Caco-2 (cell line): ENCODE measurements around the gene TSPAN18. TPM values are rescaled to one million over a fixed set of nuclear protein-coding genes. Genes with fewer than 3 reads are reported as not detected.

ENCODE experiments used
- BruUV-seq: library from RNA; stranded (reverse); fragments of 400-500 nt; replicated peaks from 2 replicates; lab custom pipeline; 2021; lab: Mats Ljungman, UMichigan
- CTCF ChIA-PET: fragments of 300-600 bp; sonication (Branson Sonifier 250); formaldehyde crosslinking; loops from one replicate; lab custom pipeline; 2022; ENCODE audit warnings: antibody characterized with exemption; lab: Charles Lee
- POLR2A ChIA-PET: fragments of 300-600 bp; sonication (Branson Sonifier 250); formaldehyde crosslinking; loops from one replicate; lab custom pipeline; 2022; ENCODE audit warnings: antibody characterized with exemption; lab: Charles Lee
- DNase-seq, 2 experiments: peaks; one replicate each; pipeline versions ENCODE4 v3.0.0 to v3.0.0-alpha.2; 2020 to 2022
- H3K27me3 ChIP-seq: replicated peaks from 2 replicates; pipeline ENCODE4 v1.6.0; 2011; ENCODE audit warnings: low read length; ENCODE audit not compliant: control insufficient read depth, insufficient read depth
- H3K36me3 ChIP-seq: 2 replicates; pipeline ENCODE4 v1.5.1; 2011; ENCODE audit warnings: low read length; ENCODE audit not compliant: control insufficient read depth, insufficient read depth
- H3K4me1 ChIP-seq: fragments of 250-450 bp; sonication (Bioruptor Pico); 2 replicates; pipeline ENCODE4 v1.5.1; 2020; ENCODE audit warnings: mild to moderate bottlenecking
- H3K4me3 ChIP-seq: 2 replicates; pipeline ENCODE4 v1.5.1; 2011; ENCODE audit warnings: low read depth, mild to moderate bottlenecking, control low read depth, low read length
- H3K9me3 ChIP-seq: fragments of 250-450 bp; sonication (Bioruptor Pico); 2 replicates; pipeline ENCODE4 v1.5.1; 2020; ENCODE audit warnings: mild to moderate bottlenecking, moderate library complexity
- H3K27ac Mint-ChIP-seq: one replicate; pipeline ENCODE4 v1.8.0; 2022; ENCODE audit warnings: mixed read lengths; ENCODE audit not compliant: unreplicated experiment
- H3K27me3 Mint-ChIP-seq: one replicate; pipeline ENCODE4 v1.8.0; 2022; ENCODE audit warnings: mixed read lengths; ENCODE audit not compliant: insufficient read depth, unreplicated experiment
- H3K36me3 Mint-ChIP-seq: one replicate; pipeline ENCODE4 v1.8.0; 2022; ENCODE audit warnings: mild to moderate bottlenecking, mixed read lengths; ENCODE audit not compliant: insufficient read depth, unreplicated experiment
- H3K4me1 Mint-ChIP-seq: one replicate; pipeline ENCODE4 v1.8.0; 2022; ENCODE audit warnings: low read depth, mixed read lengths; ENCODE audit not compliant: unreplicated experiment
- H3K4me3 Mint-ChIP-seq: one replicate; pipeline ENCODE4 v1.8.0; 2022; ENCODE audit warnings: mild to moderate bottlenecking, moderate library complexity, mixed read lengths; ENCODE audit not compliant: unreplicated experiment
- H3K9me3 Mint-ChIP-seq: one replicate; pipeline ENCODE4 v1.8.0; 2022; ENCODE audit warnings: mixed read lengths; ENCODE audit not compliant: unreplicated experiment
- intact Hi-C: fragments of 100-400 bp; cut with micrococcal nuclease; formaldehyde crosslinking; loops from one replicate; pipeline ENCODE4 v1.10.0; 2022; ENCODE audit not compliant: unreplicated experiment
- total RNA-seq: library from RNA; stranded (reverse); gene quantifications from 2 replicates; pipeline ENCODE4 v1.2.3, GENCODE V29; 2022
- TF ChIP-seq, protein P1 (sequence below), 2 experiments: fragments of 200-600 bp in 1 of 2; IDR thresholded peaks; 1 replicate in 1 of 2; 2 replicates in 1 of 2; pipeline versions ENCODE4 v1.5.1 to v1.8.0; 2011 to 2022; ENCODE audit warnings: antibody characterized with exemption in 1 of 2, control low read depth in 1 of 2, inconsistent platforms in 1 of 2, low read depth in 1 of 2, low read length in 1 of 2, mild to moderate bottlenecking in 1 of 2, moderate library complexity in 1 of 2; ENCODE audit not compliant: insufficient read depth in 1 of 2, severe bottlenecking in 1 of 2, unreplicated experiment in 1 of 2

Gene TSPAN18
- total RNA-seq, 1 experiment from 2014 or later = 7.4 TPM

DNA sequence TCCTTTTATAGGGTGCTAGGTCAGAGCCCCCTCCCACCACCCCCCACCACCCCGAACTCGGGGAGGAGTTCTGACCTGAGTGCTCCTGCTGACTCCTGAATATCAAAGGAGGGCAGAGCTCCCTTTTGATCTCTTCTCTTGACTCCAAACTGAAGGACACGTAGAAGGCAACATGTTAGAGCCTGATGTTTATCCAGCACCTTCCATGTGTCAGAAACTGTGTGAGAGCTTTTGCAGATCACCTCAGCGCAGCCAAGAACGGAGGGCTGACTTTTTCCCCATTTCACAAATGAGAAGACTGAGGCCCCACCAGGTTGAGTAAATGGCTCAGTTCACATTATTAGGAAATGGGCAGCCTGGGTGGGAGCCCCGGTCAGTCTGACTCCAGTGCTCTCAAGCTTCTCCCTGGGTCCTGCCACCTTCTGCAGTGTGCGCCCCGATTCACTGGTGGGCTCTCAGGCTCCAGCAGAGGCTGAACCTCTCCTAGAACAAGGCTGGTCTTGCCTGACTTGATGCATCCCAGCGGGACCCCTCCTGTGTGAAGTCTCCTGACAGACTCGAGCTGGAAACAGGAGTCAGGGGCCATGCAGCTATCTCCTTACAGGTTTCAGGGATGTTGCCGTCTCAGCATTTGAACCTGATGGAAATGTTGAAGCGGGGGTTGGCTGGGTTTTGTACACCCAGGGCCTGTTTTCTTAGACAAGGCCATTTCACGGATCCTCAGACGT is 98.5 kb downstream of the TSPAN18 start:
- TF ChIP-seq, protein P1, sequence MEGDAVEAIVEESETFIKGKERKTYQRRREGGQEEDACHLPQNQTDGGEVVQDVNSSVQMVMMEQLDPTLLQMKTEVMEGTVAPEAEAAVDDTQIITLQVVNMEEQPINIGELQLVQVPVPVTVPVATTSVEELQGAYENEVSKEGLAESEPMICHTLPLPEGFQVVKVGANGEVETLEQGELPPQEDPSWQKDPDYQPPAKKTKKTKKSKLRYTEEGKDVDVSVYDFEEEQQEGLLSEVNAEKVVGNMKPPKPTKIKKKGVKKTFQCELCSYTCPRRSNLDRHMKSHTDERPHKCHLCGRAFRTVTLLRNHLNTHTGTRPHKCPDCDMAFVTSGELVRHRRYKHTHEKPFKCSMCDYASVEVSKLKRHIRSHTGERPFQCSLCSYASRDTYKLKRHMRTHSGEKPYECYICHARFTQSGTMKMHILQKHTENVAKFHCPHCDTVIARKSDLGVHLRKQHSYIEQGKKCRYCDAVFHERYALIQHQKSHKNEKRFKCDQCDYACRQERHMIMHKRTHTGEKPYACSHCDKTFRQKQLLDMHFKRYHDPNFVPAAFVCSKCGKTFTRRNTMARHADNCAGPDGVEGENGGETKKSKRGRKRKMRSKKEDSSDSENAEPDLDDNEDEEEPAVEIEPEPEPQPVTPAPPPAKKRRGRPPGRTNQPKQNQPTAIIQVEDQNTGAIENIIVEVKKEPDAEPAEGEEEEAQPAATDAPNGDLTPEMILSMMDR (IDR thresholded peaks at IDR 0.05; ENCODE audit: insufficient read depth in 1 of 2, low read depth in 1 of 2, low read length in 1 of 2, severe bottlenecking in 1 of 2, unreplicated experiment in 1 of 2) = no peak
- Histone ChIP-seq H3K9me3 (peaks cover 16% of the 10 kb centered on the region), H3K27me3 (no peaks in the 10 kb centered on the region), H3K36me3 (no peaks in the 10 kb centered on the region), H3K4me3 (no peak overlapping the region), H3K4me1 (0 out of 2 replicates have a peak, but pooled peaks cover 10% of the 10 kb centered on the region)
- Mint-ChIP-seq H3K9me3 (peaks cover 6% of the 10 kb centered on the region), H3K4me3 (no peak overlapping the region), H3K27me3 (no peaks in the 10 kb centered on the region), H3K27ac (no peak overlapping the region), H3K36me3 (no peaks in the 10 kb centered on the region), H3K4me1 (no peaks in the 10 kb centered on the region)
- CTCF ChIA-PET = no interaction called here
- BruUV-seq = no TSS peak
- intact Hi-C loops = no loop called here
- DNase-seq = no peak
- POLR2A ChIA-PET = no interaction called here

DNA sequence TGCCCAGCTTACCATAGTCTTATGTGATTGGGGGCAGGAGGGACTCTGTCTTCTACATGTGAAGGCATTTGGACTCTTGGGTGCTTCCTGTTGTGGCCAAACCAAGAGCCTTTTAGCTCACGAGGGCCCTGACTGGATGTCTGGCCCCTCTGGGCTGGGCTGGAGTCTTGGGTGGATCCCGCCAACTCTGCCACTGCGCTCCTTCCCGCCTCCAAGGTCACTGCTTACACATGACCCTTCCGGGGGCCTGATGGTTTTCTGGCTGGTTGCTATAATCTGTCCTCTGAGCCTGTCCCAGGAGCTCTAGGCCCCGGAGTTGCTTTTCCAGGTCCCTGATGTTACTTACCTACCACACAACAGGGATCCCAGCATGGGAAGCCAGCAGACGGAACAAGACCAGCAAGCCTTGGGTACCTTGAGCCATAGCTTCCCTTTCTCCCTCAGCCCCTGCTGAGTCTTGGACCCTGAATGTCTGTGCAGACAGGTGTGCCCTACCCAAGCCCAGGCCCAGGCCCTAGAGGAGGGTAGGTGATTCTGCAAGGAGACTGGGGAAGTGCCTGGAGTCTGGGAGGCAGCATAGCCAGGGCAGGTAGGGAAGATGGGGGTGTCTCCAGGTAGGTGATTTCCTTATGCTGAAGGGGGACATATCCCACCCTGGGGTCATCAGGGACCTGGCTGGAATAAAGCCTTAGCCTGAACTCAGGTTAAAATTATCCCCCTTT is 100.3 kb downstream of the TSPAN18 start:
- DNase-seq = no peak
- POLR2A ChIA-PET = no interaction called here
- H3K27me3 ChIP-seq = no peaks in the 10 kb centered on the region
- Mint-ChIP-seq H3K4me1 (no peaks in the 10 kb centered on the region), H3K4me3 (no peak overlapping the region), H3K36me3 (no peaks in the 10 kb centered on the region), H3K27ac (no peak overlapping the region), H3K9me3 (peaks cover 6% of the 10 kb centered on the region), H3K27me3 (no peaks in the 10 kb centered on the region)
- TF ChIP-seq, protein P1 (IDR thresholded peaks at IDR 0.05; ENCODE audit: insufficient read depth in 1 of 2, low read depth in 1 of 2, low read length in 1 of 2, severe bottlenecking in 1 of 2, unreplicated experiment in 1 of 2) = no peak
- CTCF ChIA-PET = no interaction called here
- no peaks in the 10 kb centered on the region for H3K36me3 ChIP-seq
- no peak overlapping the region for H3K4me3 ChIP-seq
- no TSS peak for BruUV-seq
- H3K4me1 ChIP-seq = 0 out of 2 replicates have a peak, but pooled peaks cover 10% of the 10 kb centered on the region
- peaks cover 16% of the 10 kb centered on the region for H3K9me3 ChIP-seq
- intact Hi-C loops = no loop called here

DNA sequence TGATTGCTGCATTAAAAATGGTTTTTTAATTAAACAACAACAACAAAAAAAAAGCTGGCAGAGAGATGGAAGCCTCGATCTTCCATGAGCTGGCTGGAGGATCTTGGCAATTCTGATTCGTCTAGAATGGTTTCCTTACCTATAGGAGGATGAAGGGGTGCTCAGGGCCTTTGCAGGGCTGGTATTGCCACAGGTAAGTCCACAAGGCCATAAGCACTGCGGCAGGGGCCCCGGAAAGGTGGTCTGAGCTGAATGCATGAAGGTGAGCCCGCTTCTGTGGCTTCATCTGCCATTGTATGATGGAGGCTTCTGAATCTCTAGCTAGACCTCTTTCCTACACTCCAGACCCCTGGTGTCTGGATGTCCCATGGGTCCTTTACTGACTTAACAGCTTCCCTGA is 101.5 kb downstream of the TSPAN18 start:
- CTCF ChIA-PET = no interaction called here
- no peak for DNase-seq
- H3K4me1 ChIP-seq = 0 out of 2 replicates have a peak, but pooled peaks cover 10% of the 10 kb centered on the region
- TF ChIP-seq, protein P1 (IDR thresholded peaks at IDR 0.05; ENCODE audit: insufficient read depth in 1 of 2, low read depth in 1 of 2, low read length in 1 of 2, severe bottlenecking in 1 of 2, unreplicated experiment in 1 of 2) = no peak
- no TSS peak for BruUV-seq
- H3K9me3 ChIP-seq = peaks cover 7% of the 10 kb centered on the region
- no peak overlapping the region for H3K4me3 ChIP-seq
- H3K27me3 Mint-ChIP-seq = no peaks in the 10 kb centered on the region
- no peaks in the 10 kb centered on the region for H3K27me3 ChIP-seq
- intact Hi-C loops = no loop called here
- no peaks in the 10 kb centered on the region for H3K36me3 Mint-ChIP-seq
- peaks cover under 1% of the 10 kb centered on the region for H3K9me3 Mint-ChIP-seq
- no peak overlapping the region for H3K27ac Mint-ChIP-seq
- H3K4me1 Mint-ChIP-seq = no peaks in the 10 kb centered on the region
- POLR2A ChIA-PET = no interaction called here
- H3K4me3 Mint-ChIP-seq = no peak overlapping the region
- H3K36me3 ChIP-seq = no peaks in the 10 kb centered on the region
